ENCODE results near the gene OR51A2.
"Not testable (repeated sequence)": the region's sequence is repeated elsewhere in the genome, so short reads cannot be mapped to it uniquely, and the experiment has no call there.

Gene OR51A2, protein sequence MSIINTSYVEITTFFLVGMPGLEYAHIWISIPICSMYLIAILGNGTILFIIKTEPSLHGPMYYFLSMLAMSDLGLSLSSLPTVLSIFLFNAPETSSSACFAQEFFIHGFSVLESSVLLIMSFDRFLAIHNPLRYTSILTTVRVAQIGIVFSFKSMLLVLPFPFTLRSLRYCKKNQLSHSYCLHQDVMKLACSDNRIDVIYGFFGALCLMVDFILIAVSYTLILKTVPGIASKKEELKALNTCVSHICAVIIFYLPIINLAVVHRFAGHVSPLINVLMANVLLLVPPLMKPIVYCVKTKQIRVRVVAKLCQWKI

GRCh38 chr11:4955613-4956012 lies at the start of gene OR51A2:
OR51A2 (minus strand) TSS chr11:4955713; CDS start chr11:4955713, 0 bp downstream.
- DNase-seq = not testable (repeated sequence)

GRCh38 chr11:5004424-5005274 lies 49.1 kb upstream of the OR51A2 start:
- DNase-seq = no peak

- DNase-seq = no peak
These were observed 39.0 kb upstream of the OR51A2 start, which contains the start of gene OR51L1 for GRCh38 chr11:4994551-4994950. OR51L1 (plus strand) TSS chr11:4994851; CDS start chr11:4998983, 4,132 bp downstream.

DNA sequence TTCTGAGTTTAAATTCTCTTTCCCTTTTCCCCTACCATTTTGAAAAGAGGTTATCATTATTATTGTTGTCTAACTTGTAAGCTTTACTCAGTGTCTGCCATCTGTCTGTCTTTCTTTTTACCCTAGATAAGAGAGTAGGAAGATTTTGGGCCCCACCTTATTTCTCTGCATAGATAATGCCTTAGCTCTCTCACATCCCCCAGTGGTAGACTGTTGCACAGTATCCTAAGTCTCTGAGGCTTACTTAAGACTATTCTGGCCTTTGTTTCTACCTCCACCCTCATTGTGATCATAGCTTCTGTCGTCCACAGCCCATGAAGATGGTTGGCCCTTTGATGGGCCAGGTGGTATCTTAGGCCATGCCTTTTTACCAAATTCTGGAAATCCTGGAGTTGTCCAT lies 35.5 kb upstream of the OR51A2 start:
- no peak for DNase-seq

DNA sequence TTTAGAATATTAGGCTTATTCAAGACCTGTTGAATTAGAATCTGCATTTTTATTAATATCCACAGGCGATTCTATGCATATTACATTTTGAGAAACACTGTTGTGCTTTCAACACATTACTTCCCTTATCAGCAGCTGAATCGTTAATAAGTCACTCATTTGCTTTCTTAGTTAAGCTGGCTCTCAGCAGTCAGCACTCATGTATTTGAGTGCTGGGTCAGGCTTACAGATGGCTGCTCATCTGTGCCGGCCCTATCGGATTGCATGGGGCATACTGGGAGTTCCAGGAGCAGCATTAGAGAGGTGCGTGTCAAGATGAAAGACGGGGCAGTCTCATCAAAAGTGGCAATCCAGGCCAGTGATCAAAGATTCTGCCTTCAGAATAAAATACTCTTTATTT lies 28.3 kb upstream of the OR51A2 start:
- no peak for DNase-seq

GRCh38 chr11:4982678-4983077 lies 27.2 kb upstream of the OR51A2 start:
- no peak for DNase-seq

DNA sequence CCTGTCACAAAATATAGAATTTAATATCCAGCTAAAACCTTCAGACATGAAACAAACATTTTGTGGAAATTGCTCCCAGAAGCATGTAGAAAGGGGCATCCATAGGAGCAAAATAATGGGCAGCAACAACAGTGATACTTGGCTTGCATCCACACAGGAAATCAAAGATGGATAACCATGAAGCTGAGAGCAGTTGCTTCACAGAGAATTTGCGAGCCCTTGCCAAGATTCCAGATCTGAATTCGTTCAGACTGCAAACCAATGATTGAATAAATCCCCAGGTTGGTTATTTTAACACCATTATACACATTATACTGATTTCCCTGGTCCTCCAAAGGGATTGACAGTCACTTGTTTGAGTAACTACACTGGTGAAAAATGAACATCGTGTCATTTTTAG lies 23.5 kb upstream of the OR51A2 start:
- DNase-seq = no peak

GRCh38 chr11:4975436-4975835 lies 19.9 kb upstream of the OR51A2 start:
- DNase-seq = no peak

- DNase-seq = no peak
These were observed 7.3 kb upstream of the OR51A2 start for GRCh38 chr11:4962816-4963215.

GRCh38 chr11:4960877-4961276 lies 5.4 kb upstream of the OR51A2 start:
- no peak for DNase-seq

- DNase-seq = no peak
These were observed 1.9 kb upstream of the OR51A2 start for GRCh38 chr11:4957396-4957795.

GRCh38 chr11:4947505-4947904 lies 8.0 kb downstream of the OR51A2 start, which contains the start of gene OR51A4:
OR51A4 (minus strand) TSS chr11:4947605; CDS start chr11:4947100, 505 bp downstream.
- no peak for DNase-seq

DNA sequence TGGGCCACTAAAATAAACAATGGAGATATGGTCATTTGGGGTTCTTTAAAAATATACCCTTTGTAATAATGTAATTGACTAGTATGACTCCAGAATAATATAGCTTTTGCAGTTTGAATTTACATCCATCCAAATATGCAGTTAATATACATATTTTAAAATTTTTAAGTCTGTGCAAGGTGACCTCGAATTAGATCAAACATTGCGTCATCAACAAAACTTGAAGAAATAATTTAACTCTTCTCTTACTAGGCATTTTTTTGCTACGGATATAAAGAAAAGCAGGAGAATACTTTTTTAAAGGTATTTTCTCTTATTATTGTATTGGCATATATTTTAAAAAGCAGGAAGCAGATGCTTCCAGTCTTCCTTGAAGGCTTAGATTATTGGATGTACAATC lies 18.8 kb downstream of the OR51A2 start:
- no peak for DNase-seq

GRCh38 chr11:4932751-4933150 lies 22.8 kb downstream of the OR51A2 start:
- no peak for DNase-seq

DNA sequence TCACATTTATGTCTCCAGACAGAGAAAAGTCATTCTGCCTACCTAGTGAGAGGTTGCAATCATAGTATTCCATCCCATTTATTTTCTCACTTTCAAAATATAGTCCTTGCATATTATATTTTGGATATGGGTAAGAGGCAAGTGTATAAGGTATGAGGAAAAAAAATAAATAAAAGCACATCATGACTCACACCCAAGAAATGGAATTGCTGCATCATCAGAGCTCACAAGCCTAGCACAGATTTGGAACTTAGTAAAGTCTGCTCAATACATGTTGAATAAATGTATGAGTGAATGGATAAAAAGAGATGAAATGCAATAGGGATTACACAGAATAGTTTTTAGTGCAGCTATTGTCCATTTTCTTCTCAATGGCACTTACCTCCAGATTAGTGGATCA lies 28.9 kb downstream of the OR51A2 start:
- no peak for DNase-seq

GRCh38 chr11:4924239-4924638 lies 31.3 kb downstream of the OR51A2 start, which contains the start of gene OR51G1:
OR51G1 (minus strand) TSS chr11:4924339; CDS start chr11:4924339, 0 bp downstream.
- no peak for DNase-seq

- DNase-seq = no peak
These were observed 33.2 kb downstream of the OR51A2 start for GRCh38 chr11:4922304-4922703.

GRCh38 chr11:4921796-4922195 lies 33.7 kb downstream of the OR51A2 start:
- DNase-seq = no peak

DNA sequence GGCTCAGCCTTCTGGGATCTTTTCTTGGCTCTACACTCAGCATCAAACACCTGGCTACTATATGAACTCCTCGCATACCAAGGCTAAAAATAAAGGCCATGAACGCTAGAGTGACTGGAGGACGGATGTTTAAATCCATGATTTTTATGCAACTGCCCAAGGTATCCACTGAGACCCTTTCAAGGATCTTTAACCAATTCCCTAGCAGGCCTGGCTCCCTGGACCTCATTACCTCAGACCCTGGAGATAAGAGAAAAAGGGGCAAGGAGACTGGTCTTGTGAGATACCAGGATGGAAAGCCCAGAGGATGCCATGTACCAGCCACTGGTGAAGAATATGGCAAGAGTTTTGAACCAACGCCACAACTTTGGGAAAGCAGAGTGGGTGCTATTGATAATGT lies 36.3 kb downstream of the OR51A2 start, which contains the start of gene OR51G2:
OR51G2 (minus strand) TSS at position 101 of the 400 bp plus-strand sequence. CDS start 3,687 bp downstream, outside the sequence.
- DNase-seq = no peak

- DNase-seq = no peak
These were observed 38.9 kb downstream of the OR51A2 start for GRCh38 chr11:4916581-4916980.
